Endothelial cell (in vitro differentiated cells): ENCODE results near the gene GPR45. TPM values are rescaled to one million over a fixed set of nuclear protein-coding genes. Genes with fewer than 3 reads are reported as not detected.
A peak's percentile ranks its signal among the peaks of the same experiment; 100 is the strongest.
"Not testable (repeated sequence)": the region's sequence is repeated elsewhere in the genome, so short reads cannot be mapped to it uniquely, and the experiment has no call there.

ENCODE experiments used
- DNase-seq: peaks from one replicate; pipeline ENCODE4 v3.0.0; 2021; ENCODE audit warnings: low spot score
- H3K27ac Mint-ChIP-seq: one replicate; pipeline ENCODE4 v1.8.0; 2021; ENCODE audit warnings: mixed read lengths, inconsistent platforms; ENCODE audit not compliant: unreplicated experiment
- H3K27me3 Mint-ChIP-seq: one replicate; pipeline ENCODE4 v1.8.0; 2021; ENCODE audit warnings: mild to moderate bottlenecking, moderate library complexity, mixed read lengths, inconsistent platforms; ENCODE audit not compliant: unreplicated experiment
- H3K36me3 Mint-ChIP-seq: one replicate; pipeline ENCODE4 v1.8.0; 2021; ENCODE audit warnings: mild to moderate bottlenecking, low read depth, mixed read lengths, inconsistent platforms; ENCODE audit not compliant: unreplicated experiment
- H3K4me1 Mint-ChIP-seq: one replicate; pipeline ENCODE4 v1.8.0; 2021; ENCODE audit warnings: mild to moderate bottlenecking, mixed read lengths, inconsistent platforms; ENCODE audit not compliant: unreplicated experiment
- H3K4me3 Mint-ChIP-seq: one replicate; pipeline ENCODE4 v1.8.0; 2021; ENCODE audit warnings: mild to moderate bottlenecking, mixed read lengths, inconsistent platforms; ENCODE audit not compliant: unreplicated experiment
- H3K9me3 Mint-ChIP-seq: one replicate; pipeline ENCODE4 v1.8.0; 2021; ENCODE audit warnings: mixed read lengths, inconsistent platforms; ENCODE audit not compliant: unreplicated experiment
- CTCF ChIP-seq: fragments of 200-600 bp; sonication (generic); IDR thresholded peaks from one replicate; pipeline ENCODE4 v1.5.0; 2021; ENCODE audit warnings: antibody characterized with exemption; ENCODE audit not compliant: unreplicated experiment
- total RNA-seq: library from RNA; stranded (reverse); fragmentation: NEBNext Ultra II Directional; extraction: Animal tissue kit (Norgen Biotek cat#: 25700); gene quantifications from one replicate; pipeline ENCODE4 v1.2.1, GENCODE V29; 2021; ENCODE audit not compliant: unreplicated experiment

Gene GPR45
- total RNA-seq, 1 donor from 2014 or later: 0.21 TPM

GRCh38 chr2:105248316-105249070 lies 7.0 kb downstream of the GPR45 start:
- no peaks in the 10 kb centered on the region for H3K4me1 Mint-ChIP-seq
- no peak for DNase-seq
- H3K27ac Mint-ChIP-seq: no peak overlapping the region
- no peaks in the 10 kb centered on the region for H3K36me3 Mint-ChIP-seq
- no peak for TF ChIP-seq CTCF
- H3K27me3 Mint-ChIP-seq: peaks cover 4% of the 10 kb centered on the region
- H3K9me3 Mint-ChIP-seq: no peaks in the 10 kb centered on the region
- H3K4me3 Mint-ChIP-seq: no peak overlapping the region

- H3K4me3 Mint-ChIP-seq: no peak overlapping the region
- peak overlapping the region; percentile 4 for H3K27ac Mint-ChIP-seq
- peaks cover 4% of the 10 kb centered on the region for H3K27me3 Mint-ChIP-seq
Observed at GRCh38 chr2:105249181-105249580, 7.6 kb downstream of the GPR45 start.

GRCh38 chr2:105249891-105250290 lies 8.3 kb downstream of the GPR45 start:
- TF ChIP-seq CTCF: no peak
- DNase-seq: no peak
- no peaks in the 10 kb centered on the region for H3K9me3 Mint-ChIP-seq
- no peak overlapping the region for H3K27ac Mint-ChIP-seq
- no peaks in the 10 kb centered on the region for H3K36me3 Mint-ChIP-seq
- peaks cover 4% of the 10 kb centered on the region for H3K27me3 Mint-ChIP-seq
- H3K4me3 Mint-ChIP-seq: no peak overlapping the region
- H3K4me1 Mint-ChIP-seq: no peaks in the 10 kb centered on the region

More at GRCh38 chr2:105249181-105249580, 7.6 kb downstream of the GPR45 start:
- TF ChIP-seq CTCF: no peak
- no peaks in the 10 kb centered on the region for H3K36me3 Mint-ChIP-seq
- H3K9me3 Mint-ChIP-seq: no peaks in the 10 kb centered on the region
- no peak for DNase-seq
- H3K4me1 Mint-ChIP-seq: no peaks in the 10 kb centered on the region

- not testable (repeated sequence) for H3K4me1 Mint-ChIP-seq, H3K27ac Mint-ChIP-seq, H3K4me3 Mint-ChIP-seq, DNase-seq, H3K36me3 Mint-ChIP-seq, H3K9me3 Mint-ChIP-seq, H3K27me3 Mint-ChIP-seq
Observed at GRCh38 chr2:105251016-105251648, 9.6 kb downstream of the GPR45 start.

GRCh38 chr2:105252271-105252670 lies 10.7 kb downstream of the GPR45 start:
- H3K4me1 Mint-ChIP-seq: no peaks in the 10 kb centered on the region
- no peaks in the 10 kb centered on the region for H3K9me3 Mint-ChIP-seq
- H3K27me3 Mint-ChIP-seq: peaks cover 3% of the 10 kb centered on the region
- H3K4me3 Mint-ChIP-seq: no peak overlapping the region
- no peak for DNase-seq
- TF ChIP-seq CTCF: no peak
- no peak overlapping the region for H3K27ac Mint-ChIP-seq
- H3K36me3 Mint-ChIP-seq: no peaks in the 10 kb centered on the region
